WTC11 (cell line): ENCODE data around the gene KCNC4. TPM values are rescaled to one million over a fixed set of nuclear protein-coding genes. Genes with fewer than 3 reads are reported as not detected.

Source experiments
- ATAC-seq: fragments of 200-7000 bp; cut with Tn5 transposase; 2 replicates; pipeline ENCODE4 v1.10.0; 2021; ENCODE audit warnings: mild to moderate bottlenecking, moderate library complexity
- CTCF ChIA-PET: fragments of 300-600 bp; sonication (Branson Sonifier 250); formaldehyde crosslinking; loops from one replicate; lab custom pipeline; 2021; ENCODE audit warnings: antibody characterized with exemption; lab: Charles Lee
- POLR2A ChIA-PET: fragments of 350-600 bp; sonication (Branson Sonifier 250); formaldehyde crosslinking; loops from one replicate; lab custom pipeline; 2021; ENCODE audit warnings: antibody characterized with exemption; lab: Charles Lee
- DNase-seq: peaks from one replicate; pipeline ENCODE4 v3.0.0; 2021; ENCODE audit warnings: low spot score
- H3K27ac Mint-ChIP-seq: 2 replicates; pipeline ENCODE4 v1.8.0; 2021; ENCODE audit warnings: mixed read lengths
- H3K27me3 Mint-ChIP-seq: 2 replicates; pipeline ENCODE4 v1.8.0; 2021; ENCODE audit warnings: low read depth, mild to moderate bottlenecking, moderate library complexity, mixed read lengths
- H3K36me3 Mint-ChIP-seq: 2 replicates; pipeline ENCODE4 v1.8.0; 2021; ENCODE audit warnings: mixed read lengths
- H3K4me1 Mint-ChIP-seq: 2 replicates; pipeline ENCODE4 v1.8.0; 2022; ENCODE audit warnings: mixed read lengths
- H3K4me3 Mint-ChIP-seq: 2 replicates; pipeline ENCODE4 v1.8.0; 2021; ENCODE audit warnings: mild to moderate bottlenecking, moderate library complexity, mixed read lengths
- H3K9me3 Mint-ChIP-seq: 2 replicates; pipeline ENCODE4 v1.8.0; 2021; ENCODE audit warnings: mixed read lengths
- CREB1 ChIP-seq: sonication (generic); formaldehyde crosslinking; IDR thresholded peaks from 2 replicates; pipeline ENCODE4 v1.8.0; 2023; ENCODE audit warnings: mild to moderate bottlenecking, missing genetic modification reagents
- ELF4 ChIP-seq: sonication (generic); formaldehyde crosslinking; IDR thresholded peaks from 2 replicates; pipeline ENCODE4 v1.8.1; 2022; ENCODE audit warnings: low read depth, mild to moderate bottlenecking, moderate library complexity, missing genetic modification reagents
- EMX1 ChIP-seq: fragments of 250-450 bp; sonication (Bioruptor Pico); IDR thresholded peaks from 2 replicates; pipeline ENCODE4 v1.8.0; 2021; ENCODE audit warnings: mild to moderate bottlenecking
- ESRRA ChIP-seq: sonication (generic); formaldehyde crosslinking; IDR thresholded peaks from 2 replicates; pipeline ENCODE4 v1.8.1; 2022; ENCODE audit warnings: mild to moderate bottlenecking, missing genetic modification reagents, borderline replicate concordance
- FOXJ3 ChIP-seq: sonication (generic); formaldehyde crosslinking; IDR thresholded peaks from 2 replicates; pipeline ENCODE4 v1.9.0; 2021; ENCODE audit warnings: missing genetic modification reagents, mild to moderate bottlenecking, borderline replicate concordance
- FOXK1 ChIP-seq: sonication (generic); formaldehyde crosslinking; IDR thresholded peaks from 2 replicates; pipeline ENCODE4 v1.8.0; 2022; ENCODE audit warnings: mild to moderate bottlenecking, moderate library complexity, missing genetic modification reagents
- GRHL2 ChIP-seq: fragments of 250-450 bp; sonication (Bioruptor Pico); IDR thresholded peaks from 2 replicates; pipeline ENCODE4 v1.8.0; 2022; ENCODE audit warnings: mild to moderate bottlenecking, moderate library complexity; ENCODE audit not compliant: insufficient replicate concordance, severe bottlenecking
- GTF2I ChIP-seq: fragments of 250-450 bp; sonication (Bioruptor Pico); conservative IDR thresholded peaks from 2 replicates; pipeline ENCODE4 v1.4.0; 2021; ENCODE audit warnings: mild to moderate bottlenecking
- IRF2 ChIP-seq: sonication (generic); formaldehyde crosslinking; IDR thresholded peaks from 2 replicates; pipeline ENCODE4 v1.8.0; 2022; ENCODE audit warnings: low read depth, missing genetic modification reagents, borderline replicate concordance
- JAZF1 ChIP-seq: fragments of 250-450 bp; sonication (Bioruptor Pico); IDR thresholded peaks from 2 replicates; pipeline ENCODE4 v1.9.0; 2021; ENCODE audit warnings: moderate library complexity, mild to moderate bottlenecking, inconsistent platforms
- JUN ChIP-seq: sonication (generic); formaldehyde crosslinking; IDR thresholded peaks from 2 replicates; pipeline ENCODE4 v1.8.0; 2023; ENCODE audit warnings: mild to moderate bottlenecking, missing genetic modification reagents
- MXD4 ChIP-seq: fragments of 250-450 bp; sonication (Bioruptor Pico); IDR thresholded peaks from 2 replicates; pipeline ENCODE4 v1.8.0; 2021; ENCODE audit warnings: mild to moderate bottlenecking, moderate library complexity, borderline replicate concordance
- MYBL2 ChIP-seq: sonication (generic); formaldehyde crosslinking; IDR thresholded peaks from 2 replicates; pipeline ENCODE4 v1.8.1; 2023; ENCODE audit warnings: mild to moderate bottlenecking, moderate library complexity, missing genetic modification reagents
- NR1H2 ChIP-seq: sonication (generic); formaldehyde crosslinking; IDR thresholded peaks from 2 replicates; pipeline ENCODE4 v1.9.0; 2021; ENCODE audit warnings: mild to moderate bottlenecking, moderate library complexity, missing genetic modification reagents
- PRDM15 ChIP-seq: sonication (generic); formaldehyde crosslinking; IDR thresholded peaks from 2 replicates; pipeline ENCODE4 v1.8.0; 2022; ENCODE audit warnings: missing genetic modification reagents
- RELA ChIP-seq: sonication (generic); formaldehyde crosslinking; IDR thresholded peaks from 2 replicates; pipeline ENCODE4 v1.8.1; 2022; ENCODE audit warnings: missing genetic modification reagents, mild to moderate bottlenecking, borderline replicate concordance
- SMAD3 ChIP-seq: sonication (generic); formaldehyde crosslinking; IDR thresholded peaks from 2 replicates; pipeline ENCODE4 v1.8.0; 2022; ENCODE audit warnings: missing genetic modification reagents, mild to moderate bottlenecking, borderline replicate concordance
- SOX15 ChIP-seq: fragments of 250-450 bp; sonication (Bioruptor Pico); IDR thresholded peaks from 2 replicates; pipeline ENCODE4 v1.9.0; 2021; ENCODE audit warnings: mild to moderate bottlenecking
- TCF7 ChIP-seq: sonication (generic); formaldehyde crosslinking; IDR thresholded peaks from 2 replicates; pipeline ENCODE4 v1.8.0; 2022; ENCODE audit warnings: mild to moderate bottlenecking, low read depth, missing genetic modification reagents, moderate library complexity
- TEAD4 ChIP-seq: sonication (generic); formaldehyde crosslinking; IDR thresholded peaks from 2 replicates; pipeline ENCODE4 v1.8.0; 2022; ENCODE audit warnings: mild to moderate bottlenecking, missing genetic modification reagents
- ZBTB21 ChIP-seq: sonication (generic); formaldehyde crosslinking; IDR thresholded peaks from 2 replicates; pipeline ENCODE4 v1.8.1; 2023; ENCODE audit warnings: mild to moderate bottlenecking, missing genetic modification reagents, borderline replicate concordance
- ZNF423 ChIP-seq: fragments of 250-450 bp; sonication (Bioruptor Pico); IDR thresholded peaks from 2 replicates; pipeline ENCODE4 v2.1.2; 2022; ENCODE audit warnings: mild to moderate bottlenecking, moderate library complexity
- ZNF671 ChIP-seq: fragments of 250-450 bp; sonication (Bioruptor Pico); IDR thresholded peaks from 2 replicates; pipeline ENCODE4 v1.8.0; 2021; ENCODE audit warnings: mild to moderate bottlenecking
- total RNA-seq: library from RNA; stranded (reverse); gene quantifications from 3 replicates; pipeline ENCODE4 v1.2.3, GENCODE V29; 2021
- TF ChIP-seq, protein P1 (sequence below): sonication (generic); formaldehyde crosslinking; IDR thresholded peaks from 2 replicates; pipeline ENCODE4 v1.8.1; 2023; ENCODE audit warnings: mild to moderate bottlenecking, missing genetic modification reagents, borderline replicate concordance
- TF ChIP-seq, protein P2 (sequence below): fragments of 250-450 bp; sonication (Bioruptor Pico); IDR thresholded peaks from 2 replicates; pipeline ENCODE4 v2.1.2; 2022; ENCODE audit warnings: mild to moderate bottlenecking, moderate library complexity
- TF ChIP-seq, protein P3 (sequence below): fragments of 250-450 bp; sonication (Bioruptor Pico); IDR thresholded peaks from 2 replicates; pipeline ENCODE4 v1.8.0; 2021; ENCODE audit warnings: mild to moderate bottlenecking

Gene KCNC4
- total RNA-seq, 1 experiment from 2014 or later: 19.9 TPM

DNA sequence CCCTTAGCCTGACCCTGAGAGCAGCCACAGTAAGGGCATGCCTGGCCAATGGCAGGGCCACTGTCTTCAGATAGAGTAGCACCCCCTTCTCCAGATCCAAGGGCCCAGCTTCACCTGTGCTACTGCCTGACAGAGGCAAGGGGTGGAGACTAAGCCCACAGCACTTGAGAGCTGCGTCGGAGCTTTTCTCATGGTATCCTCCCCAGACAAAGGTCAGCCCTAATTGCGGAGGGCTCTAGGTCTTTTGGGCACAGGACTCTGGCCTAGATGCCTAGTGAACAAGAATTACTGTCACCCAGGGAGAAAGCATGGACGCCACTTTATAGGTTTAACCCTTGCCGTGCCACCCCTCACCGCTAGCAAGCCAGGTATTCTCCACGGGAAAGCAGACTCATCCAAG lies 15.1 kb downstream of the KCNC4 start (continued):
- TF ChIP-seq PRDM15 (CRISPR knock-in tag) (no peak), ZNF671 (CRISPR knock-in tag) (no peak), GRHL2 (no peak), IRF2 (no peak), ZNF423 (no peak), RELA (CRISPR knock-in tag) (no peak), TCF7 (no peak)
- TF ChIP-seq, protein P1, sequence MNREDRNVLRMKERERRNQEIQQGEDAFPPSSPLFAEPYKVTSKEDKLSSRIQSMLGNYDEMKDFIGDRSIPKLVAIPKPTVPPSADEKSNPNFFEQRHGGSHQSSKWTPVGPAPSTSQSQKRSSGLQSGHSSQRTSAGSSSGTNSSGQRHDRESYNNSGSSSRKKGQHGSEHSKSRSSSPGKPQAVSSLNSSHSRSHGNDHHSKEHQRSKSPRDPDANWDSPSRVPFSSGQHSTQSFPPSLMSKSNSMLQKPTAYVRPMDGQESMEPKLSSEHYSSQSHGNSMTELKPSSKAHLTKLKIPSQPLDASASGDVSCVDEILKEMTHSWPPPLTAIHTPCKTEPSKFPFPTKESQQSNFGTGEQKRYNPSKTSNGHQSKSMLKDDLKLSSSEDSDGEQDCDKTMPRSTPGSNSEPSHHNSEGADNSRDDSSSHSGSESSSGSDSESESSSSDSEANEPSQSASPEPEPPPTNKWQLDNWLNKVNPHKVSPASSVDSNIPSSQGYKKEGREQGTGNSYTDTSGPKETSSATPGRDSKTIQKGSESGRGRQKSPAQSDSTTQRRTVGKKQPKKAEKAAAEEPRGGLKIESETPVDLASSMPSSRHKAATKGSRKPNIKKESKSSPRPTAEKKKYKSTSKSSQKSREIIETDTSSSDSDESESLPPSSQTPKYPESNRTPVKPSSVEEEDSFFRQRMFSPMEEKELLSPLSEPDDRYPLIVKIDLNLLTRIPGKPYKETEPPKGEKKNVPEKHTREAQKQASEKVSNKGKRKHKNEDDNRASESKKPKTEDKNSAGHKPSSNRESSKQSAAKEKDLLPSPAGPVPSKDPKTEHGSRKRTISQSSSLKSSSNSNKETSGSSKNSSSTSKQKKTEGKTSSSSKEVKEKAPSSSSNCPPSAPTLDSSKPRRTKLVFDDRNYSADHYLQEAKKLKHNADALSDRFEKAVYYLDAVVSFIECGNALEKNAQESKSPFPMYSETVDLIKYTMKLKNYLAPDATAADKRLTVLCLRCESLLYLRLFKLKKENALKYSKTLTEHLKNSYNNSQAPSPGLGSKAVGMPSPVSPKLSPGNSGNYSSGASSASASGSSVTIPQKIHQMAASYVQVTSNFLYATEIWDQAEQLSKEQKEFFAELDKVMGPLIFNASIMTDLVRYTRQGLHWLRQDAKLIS: no peak

GRCh38 chr1:110225756-110226404 lies 15.8 kb downstream of the KCNC4 start:
- H3K4me1 Mint-ChIP-seq: peaks cover 14% of the 10 kb centered on the region
- H3K27me3 Mint-ChIP-seq: no peaks in the 10 kb centered on the region
- TF ChIP-seq, protein P2, sequence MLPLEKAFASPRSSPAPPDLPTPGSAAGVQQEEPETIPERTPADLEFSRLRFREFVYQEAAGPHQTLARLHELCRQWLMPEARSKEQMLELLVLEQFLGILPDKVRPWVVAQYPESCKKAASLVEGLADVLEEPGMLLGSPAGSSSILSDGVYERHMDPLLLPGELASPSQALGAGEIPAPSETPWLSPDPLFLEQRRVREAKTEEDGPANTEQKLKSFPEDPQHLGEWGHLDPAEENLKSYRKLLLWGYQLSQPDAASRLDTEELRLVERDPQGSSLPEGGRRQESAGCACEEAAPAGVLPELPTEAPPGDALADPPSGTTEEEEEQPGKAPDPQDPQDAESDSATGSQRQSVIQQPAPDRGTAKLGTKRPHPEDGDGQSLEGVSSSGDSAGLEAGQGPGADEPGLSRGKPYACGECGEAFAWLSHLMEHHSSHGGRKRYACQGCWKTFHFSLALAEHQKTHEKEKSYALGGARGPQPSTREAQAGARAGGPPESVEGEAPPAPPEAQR (CRISPR knock-in tag): no peak
- TF ChIP-seq JAZF1 (CRISPR knock-in tag) (no peak), TEAD4 (CRISPR knock-in tag) (no peak), CREB1 (CRISPR knock-in tag) (no peak), SMAD3 (CRISPR knock-in tag) (no peak), ESRRA (CRISPR knock-in tag) (no peak), FOXJ3 (CRISPR knock-in tag) (no peak)
- TF ChIP-seq, all 79 proteins: peak for 0
- Mint-ChIP-seq H3K4me3 (no peak overlapping the region), H3K9me3 (no peaks in the 10 kb centered on the region), H3K36me3 (peaks cover 21% of the 10 kb centered on the region), H3K27ac (no peak overlapping the region)
- ChIA-PET CTCF (interaction anchor here (1.1 to 2.3 kb wide), 4 partner anchors 18 to 87 kb away, joined by 3 to 15 read pairs (median 8); no protein-coding TSS in a partner anchor), POLR2A (no interaction called here)
- no peak for ATAC-seq
- no peak for DNase-seq

DNA sequence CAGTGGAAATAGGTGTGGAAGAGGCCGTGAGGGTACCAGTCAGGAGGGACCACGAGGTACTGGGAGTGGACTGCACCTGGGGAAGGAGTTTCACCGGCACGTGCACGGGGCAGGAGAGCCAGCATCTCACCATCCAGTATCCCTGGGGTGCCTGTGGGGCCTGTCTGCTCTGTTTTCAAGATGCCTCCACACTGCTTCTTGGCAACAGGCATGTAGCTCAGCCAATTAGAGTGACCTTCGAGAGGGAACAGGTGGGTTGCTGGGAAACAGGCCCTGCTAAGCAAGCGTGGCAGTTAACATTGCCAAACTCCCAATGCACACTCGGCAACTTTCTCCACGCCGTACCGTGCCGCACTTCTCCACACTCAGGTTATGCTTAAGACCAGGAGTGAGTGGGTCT lies 17.7 kb downstream of the KCNC4 start:
- DNase-seq: no peak
- CTCF ChIA-PET: interaction anchor here (2.4 to 2.7 kb wide), 3 partner anchors 19 to 268 kb away, joined by 7 to 16 read pairs (median 12); partner anchors contain the start of gene KCNC4

More for the DNA sequence above, 17.7 kb downstream of the KCNC4 start:
- ATAC-seq: no peak
- Mint-ChIP-seq H3K9me3 (peaks cover 3% of the 10 kb centered on the region), H3K27me3 (no peaks in the 10 kb centered on the region), H3K4me3 (no peak overlapping the region), H3K4me1 (peaks cover 5% of the 10 kb centered on the region), H3K27ac (no peak overlapping the region), H3K36me3 (peaks cover 31% of the 10 kb centered on the region)
- TF ChIP-seq NR1H2 (no peak), MXD4 (no peak), JUN (no peak), ELF4 (CRISPR knock-in tag) (no peak), GTF2I (CRISPR knock-in tag) (no peak), EMX1 (CRISPR knock-in tag) (no peak), JAZF1 (CRISPR knock-in tag) (no peak), SOX15 (CRISPR knock-in tag) (no peak), MYBL2 (no peak), FOXK1 (CRISPR knock-in tag) (no peak), ZBTB21 (no peak)
- TF ChIP-seq, protein P3, sequence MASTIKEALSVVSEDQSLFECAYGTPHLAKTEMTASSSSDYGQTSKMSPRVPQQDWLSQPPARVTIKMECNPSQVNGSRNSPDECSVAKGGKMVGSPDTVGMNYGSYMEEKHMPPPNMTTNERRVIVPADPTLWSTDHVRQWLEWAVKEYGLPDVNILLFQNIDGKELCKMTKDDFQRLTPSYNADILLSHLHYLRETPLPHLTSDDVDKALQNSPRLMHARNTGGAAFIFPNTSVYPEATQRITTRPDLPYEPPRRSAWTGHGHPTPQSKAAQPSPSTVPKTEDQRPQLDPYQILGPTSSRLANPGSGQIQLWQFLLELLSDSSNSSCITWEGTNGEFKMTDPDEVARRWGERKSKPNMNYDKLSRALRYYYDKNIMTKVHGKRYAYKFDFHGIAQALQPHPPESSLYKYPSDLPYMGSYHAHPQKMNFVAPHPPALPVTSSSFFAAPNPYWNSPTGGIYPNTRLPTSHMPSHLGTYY: no peak
- POLR2A ChIA-PET: interaction anchor here (0.7 kb wide), 1 partner anchor 20 kb away, joined by 3 read pairs; no protein-coding TSS in a partner anchor
